Smooth muscle cell (in vitro differentiated cells): ENCODE data around the gene VTCN1. TPM values are rescaled to one million over a fixed set of nuclear protein-coding genes. Genes with fewer than 3 reads are reported as not detected.

Experiments
- DNase-seq: peaks from one replicate; lab custom pipeline; 2025; ENCODE audit not compliant: unreplicated experiment; lab: John Stamatoyannopoulos, UW
- H2AFZ ChIP-seq: fragments of 200-600 bp; sonication (generic); 2 replicates; pipeline ENCODE4 v1.6.0; 2016; ENCODE audit warnings: antibody characterized with exemption, low read depth, mild to moderate bottlenecking
- H3F3A ChIP-seq: fragments of 200-600 bp; sonication (generic); 2 replicates; pipeline ENCODE4 v1.6.0; 2017; ENCODE audit warnings: antibody characterized with exemption, low read depth
- H3K27ac ChIP-seq: fragments of 200-600 bp; sonication (generic); 2 replicates; pipeline ENCODE4 v1.5.1; 2016; ENCODE audit warnings: low read depth, mild to moderate bottlenecking
- H3K27me3 ChIP-seq: fragments of 200-600 bp; sonication (generic); 2 replicates; pipeline ENCODE4 v1.6.1; 2016; ENCODE audit warnings: low read depth, mild to moderate bottlenecking
- H3K36me3 ChIP-seq: fragments of 200-600 bp; sonication (generic); 2 replicates; pipeline ENCODE4 v1.5.1; 2016; ENCODE audit warnings: low read depth
- H3K4me1 ChIP-seq: fragments of 200-600 bp; sonication (generic); 2 replicates; pipeline ENCODE4 v1.5.1; 2016; ENCODE audit warnings: low read depth
- H3K4me2 ChIP-seq: fragments of 200-600 bp; sonication (generic); 2 replicates; pipeline ENCODE4 v1.6.0; 2016; ENCODE audit warnings: mild to moderate bottlenecking
- H3K4me3 ChIP-seq: fragments of 200-600 bp; sonication (generic); 2 replicates; pipeline ENCODE4 v1.5.1; 2016; ENCODE audit warnings: mild to moderate bottlenecking
- H3K79me2 ChIP-seq: fragments of 200-600 bp; sonication (generic); 2 replicates; pipeline ENCODE4 v1.6.0; 2016; ENCODE audit warnings: low read depth, mild to moderate bottlenecking
- H3K9ac ChIP-seq: fragments of 200-600 bp; sonication (generic); 2 replicates; pipeline ENCODE4 v1.6.0; 2016; ENCODE audit warnings: low read depth
- H3K9me3 ChIP-seq: fragments of 200-600 bp; sonication (generic); replicated peaks from 2 replicates; pipeline ENCODE4 v1.5.1; 2016; ENCODE audit warnings: low read depth
- H4K20me1 ChIP-seq: fragments of 200-600 bp; sonication (generic); 2 replicates; pipeline ENCODE4 v1.6.0; 2016; ENCODE audit warnings: low read depth
- WGBS: methylation state at CpG from one replicate; pipeline ENCODE4 v1.1.7; 2016; ENCODE audit warnings: low lambda C conversion rate; 5-methylcytosine and 5-hydroxymethylcytosine counted together
- polyA plus RNA-seq: library from polyadenylated mRNA; unstranded; fragments of >200 nt; fragmentation: Nextera tagmentation; extraction: Ambion mirVana; gene quantifications from 2 replicates; pipeline ENCODE4 v1.2.1, GENCODE V29; 2016
- total RNA-seq: library from RNA; depleted of rRNA; stranded (reverse); fragments of >200 nt; gene quantifications from 2 replicates; pipeline ENCODE4 v1.2.3, GENCODE V29; 2014
- TF ChIP-seq, protein P1 (sequence below): fragments of 200-600 bp; sonication (generic); IDR thresholded peaks from 2 replicates; pipeline ENCODE4 v1.5.1; 2017; ENCODE audit warnings: borderline replicate concordance, mild to moderate bottlenecking, antibody characterized with exemption; ENCODE audit not compliant: insufficient read depth, poor library complexity, severe bottlenecking

The VTCN1 gene
- total and polyA plus RNA-seq, 2 experiments from 2014 or later = 7.1 to 33.0 TPM

GRCh38 chr1:117232531-117232930, 21.8 kb upstream of the VTCN1 start:
- Histone ChIP-seq H3K36me3 (no peaks in the 10 kb centered on the region), H2AFZ (no peak overlapping the region), H4K20me1 (no peaks in the 10 kb centered on the region), H3K9ac (no peak overlapping the region), H3K9me3 (no peaks in the 10 kb centered on the region), H3K4me1 (no peaks in the 10 kb centered on the region), H3F3A (no peaks in the 10 kb centered on the region), H3K79me2 (no peaks in the 10 kb centered on the region), H3K27me3 (no peaks in the 10 kb centered on the region), H3K27ac (no peak overlapping the region), H3K4me3 (no peak overlapping the region), H3K4me2 (no peak overlapping the region)
- WGBS = 83% methylated on average over 2 of the region's 2 CpGs
- no peak for DNase-seq
- TF ChIP-seq, protein P1, sequence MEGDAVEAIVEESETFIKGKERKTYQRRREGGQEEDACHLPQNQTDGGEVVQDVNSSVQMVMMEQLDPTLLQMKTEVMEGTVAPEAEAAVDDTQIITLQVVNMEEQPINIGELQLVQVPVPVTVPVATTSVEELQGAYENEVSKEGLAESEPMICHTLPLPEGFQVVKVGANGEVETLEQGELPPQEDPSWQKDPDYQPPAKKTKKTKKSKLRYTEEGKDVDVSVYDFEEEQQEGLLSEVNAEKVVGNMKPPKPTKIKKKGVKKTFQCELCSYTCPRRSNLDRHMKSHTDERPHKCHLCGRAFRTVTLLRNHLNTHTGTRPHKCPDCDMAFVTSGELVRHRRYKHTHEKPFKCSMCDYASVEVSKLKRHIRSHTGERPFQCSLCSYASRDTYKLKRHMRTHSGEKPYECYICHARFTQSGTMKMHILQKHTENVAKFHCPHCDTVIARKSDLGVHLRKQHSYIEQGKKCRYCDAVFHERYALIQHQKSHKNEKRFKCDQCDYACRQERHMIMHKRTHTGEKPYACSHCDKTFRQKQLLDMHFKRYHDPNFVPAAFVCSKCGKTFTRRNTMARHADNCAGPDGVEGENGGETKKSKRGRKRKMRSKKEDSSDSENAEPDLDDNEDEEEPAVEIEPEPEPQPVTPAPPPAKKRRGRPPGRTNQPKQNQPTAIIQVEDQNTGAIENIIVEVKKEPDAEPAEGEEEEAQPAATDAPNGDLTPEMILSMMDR = no peak

DNA sequence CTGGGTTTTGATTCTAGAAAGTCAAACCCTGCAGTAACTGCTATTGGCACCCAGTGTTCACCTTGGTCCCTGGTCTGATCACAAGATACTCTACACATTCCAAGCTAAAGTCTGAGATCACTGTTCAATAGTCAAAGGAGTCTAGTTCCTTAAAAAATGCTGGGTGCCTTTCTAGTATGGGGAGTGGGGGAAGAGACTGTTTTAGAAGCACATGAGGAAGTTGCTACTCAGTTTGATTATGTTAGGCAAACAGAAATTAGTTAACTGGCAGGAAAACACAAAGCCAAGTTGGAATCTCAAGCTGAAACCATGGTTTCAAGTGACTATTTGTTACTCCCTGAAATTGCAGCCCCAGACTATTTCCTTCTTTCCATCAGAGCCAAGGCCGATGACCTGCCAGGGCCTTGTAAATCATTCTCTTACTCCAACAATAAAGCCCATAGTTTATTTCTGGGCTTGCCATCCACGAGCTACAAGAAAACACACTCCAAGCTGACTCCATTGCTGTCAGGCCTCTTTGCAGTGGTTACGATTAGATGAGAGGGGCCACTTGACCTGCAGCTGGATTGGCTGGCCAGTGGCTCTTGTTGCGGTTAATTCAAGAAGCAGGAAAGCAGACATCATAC, 21.1 kb upstream of the VTCN1 start:
- Histone ChIP-seq H3K36me3 (no peaks in the 10 kb centered on the region), H3K27ac (no peak overlapping the region), H3F3A (no peaks in the 10 kb centered on the region), H3K9me3 (no peaks in the 10 kb centered on the region), H3K9ac (no peak overlapping the region), H3K4me1 (no peaks in the 10 kb centered on the region), H3K4me3 (no peak overlapping the region), H3K4me2 (no peak overlapping the region), H3K79me2 (no peaks in the 10 kb centered on the region), H4K20me1 (no peaks in the 10 kb centered on the region), H2AFZ (no peak overlapping the region), H3K27me3 (no peaks in the 10 kb centered on the region)
- 86% methylated on average over 4 of the region's 4 CpGs for WGBS
- TF ChIP-seq, protein P1 = no peak
- DNase-seq = no peak

- TF ChIP-seq, protein P1 = no peak
- Histone ChIP-seq H3K36me3 (no peaks in the 10 kb centered on the region), H3K4me3 (no peak overlapping the region), H4K20me1 (no peaks in the 10 kb centered on the region), H3K27me3 (no peaks in the 10 kb centered on the region), H3K79me2 (no peaks in the 10 kb centered on the region), H3F3A (no peaks in the 10 kb centered on the region), H3K4me2 (no peak overlapping the region), H3K27ac (no peak overlapping the region), H2AFZ (no peak overlapping the region), H3K9ac (no peak overlapping the region), H3K9me3 (no peaks in the 10 kb centered on the region), H3K4me1 (no peaks in the 10 kb centered on the region)
- 46% methylated on average over 2 of the region's 2 CpGs for WGBS
- DNase-seq = no peak
These were observed 20.6 kb upstream of the VTCN1 start for GRCh38 chr1:117231312-117231711.

GRCh38 chr1:117229217-117229616, 18.5 kb upstream of the VTCN1 start:
- Histone ChIP-seq H3K36me3 (no peaks in the 10 kb centered on the region), H3K4me2 (no peak overlapping the region), H3K4me3 (no peak overlapping the region), H2AFZ (no peak overlapping the region), H3K9ac (no peak overlapping the region), H3K27ac (no peak overlapping the region), H3F3A (no peaks in the 10 kb centered on the region), H3K9me3 (no peaks in the 10 kb centered on the region), H3K27me3 (no peaks in the 10 kb centered on the region), H3K4me1 (no peaks in the 10 kb centered on the region), H3K79me2 (no peaks in the 10 kb centered on the region), H4K20me1 (no peaks in the 10 kb centered on the region)
- DNase-seq = no peak
- TF ChIP-seq, protein P1 = no peak
- WGBS = 87% methylated on average over 3 of the region's 3 CpGs
